Natural killer cell treated with Interleukin-12 subunit alpha and Interleukin-12 subunit beta and Interleukin-15 and Interleukin-18, amount 100 ng/mL, for 72 hours (primary cell): ENCODE results near the gene CLDND1. TPM values are rescaled to one million over a fixed set of nuclear protein-coding genes. Genes with fewer than 3 reads are reported as not detected.

Experiments
- ATAC-seq, 2 donors: fragments of 150-1000 bp; cut with Tn5 transposase in 1 of 2; sonication (Bioruptor Pico), chemical (Tn5 transposase) in 1 of 2; 2 replicates each; pipeline ENCODE4 v1.10.0; 2021
- DNase-seq: peaks from one replicate; pipeline ENCODE4 v3.0.0; 2022; ENCODE audit warnings: low spot score
- H3K27ac Mint-ChIP-seq, 2 donors: 1 replicate in 1 of 2; 2 replicates in 1 of 2; pipeline ENCODE4 v1.8.0; 2022; ENCODE audit warnings: mixed read lengths in 2 of 2, mild to moderate bottlenecking in 1 of 2, moderate library complexity in 1 of 2
- H3K27me3 Mint-ChIP-seq, 2 donors: 1 replicate in 1 of 2; 2 replicates in 1 of 2; pipeline ENCODE4 v1.8.0; 2022; ENCODE audit warnings: mixed read lengths in 2 of 2
- H3K36me3 Mint-ChIP-seq: one replicate; pipeline ENCODE4 v1.8.0; 2022; ENCODE audit warnings: mixed read lengths
- H3K4me1 Mint-ChIP-seq, 2 donors: 1 replicate in 1 of 2; 2 replicates in 1 of 2; pipeline ENCODE4 v1.8.0; 2022; ENCODE audit warnings: low read depth in 2 of 2, mixed read lengths in 2 of 2, mild to moderate bottlenecking in 1 of 2
- H3K4me3 Mint-ChIP-seq: one replicate; pipeline ENCODE4 v1.8.0; 2022; ENCODE audit warnings: mixed read lengths
- H3K9me3 Mint-ChIP-seq: 2 replicates; pipeline ENCODE4 v1.8.0; 2022; ENCODE audit warnings: mixed read lengths
- total RNA-seq, 2 donors: library from RNA; stranded (reverse); gene quantifications; one replicate each; pipeline ENCODE4 v1.2.3, GENCODE V29; 2022

The CLDND1 gene
- total RNA-seq, 2 donors from 2014 or later: 352 to 548 TPM

DNA sequence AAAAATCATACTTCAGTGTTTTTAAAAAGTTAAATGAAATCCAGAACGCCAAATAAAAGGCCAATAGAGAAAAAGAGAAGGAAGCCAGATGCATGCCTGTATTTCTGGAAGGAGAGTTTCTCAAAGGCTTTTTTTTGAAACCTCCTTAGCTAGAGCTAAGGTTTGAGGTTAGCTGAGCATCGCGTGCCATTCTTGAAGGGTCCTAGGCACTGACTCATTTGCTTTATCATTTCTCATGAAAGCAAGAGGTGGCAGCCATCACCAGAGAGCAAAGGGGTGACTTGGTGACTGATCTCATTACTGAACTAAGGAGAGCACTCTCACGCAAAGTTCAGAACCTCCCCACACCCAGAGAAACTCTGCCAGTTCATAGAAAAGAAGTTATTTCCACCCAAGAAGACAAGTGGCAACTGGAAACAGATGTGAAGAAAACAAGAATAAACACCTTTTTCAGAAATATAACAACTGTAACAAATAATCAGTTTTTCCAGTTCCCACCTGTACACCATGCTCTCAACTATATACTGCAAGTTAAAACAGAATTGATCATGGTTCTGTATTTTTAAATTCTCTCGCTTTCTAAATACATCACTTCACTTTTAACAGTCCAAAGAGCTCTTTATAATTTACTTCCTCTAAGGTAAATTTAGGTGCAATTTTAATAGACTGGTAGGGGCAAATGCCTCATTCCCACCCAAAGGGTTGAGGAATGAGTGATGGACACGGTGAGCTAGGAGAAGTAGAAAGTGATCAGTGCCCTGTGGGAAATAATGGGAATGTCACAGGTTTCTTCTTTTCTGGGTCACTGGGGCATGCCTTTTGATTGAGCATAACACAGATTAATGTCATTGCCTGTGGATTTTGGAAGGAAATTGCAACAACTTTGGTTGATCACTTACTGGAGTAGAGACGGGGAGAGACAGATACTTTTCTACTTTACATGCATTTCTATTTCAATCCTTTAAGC is 33.7 kb upstream of the CLDND1 start:
- Mint-ChIP-seq H3K27me3 (no peaks in the 10 kb centered on the region), H3K36me3 (peaks cover 25% of the 10 kb centered on the region), H3K4me3 (peak overlapping the region; percentile 90), H3K27ac (peak overlapping the region; percentile 98 to 100), H3K9me3 (no peaks in the 10 kb centered on the region), H3K4me1 (peaks cover 74 to 83% of the 10 kb centered on the region in 2 donors)
- ATAC-seq (peak; percentile 86 to 90), DNase-seq (peak; percentile 80)

DNA sequence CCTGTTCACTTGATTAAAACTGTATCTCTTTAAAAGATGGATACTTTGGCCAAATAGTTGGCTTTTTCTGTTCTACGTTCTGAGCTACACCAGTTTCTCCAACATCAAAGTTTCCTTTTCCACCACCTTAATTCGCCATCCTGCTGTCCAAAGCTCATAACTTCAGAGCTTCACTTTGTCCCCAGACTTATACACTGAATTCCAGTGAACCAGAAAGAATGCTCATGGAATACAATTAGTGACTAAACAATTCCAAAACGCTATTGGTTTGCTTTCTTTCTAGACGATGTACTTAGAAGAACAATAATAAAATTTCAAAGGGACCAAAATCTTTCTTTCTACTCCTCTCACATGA is 32.3 kb upstream of the CLDND1 start:
- Mint-ChIP-seq H3K4me3 (peak overlapping the region; percentile 90), H3K4me1 (peaks cover 77 to 87% of the 10 kb centered on the region in 2 donors), H3K9me3 (no peaks in the 10 kb centered on the region), H3K27me3 (no peaks in the 10 kb centered on the region), H3K36me3 (peaks cover 21% of the 10 kb centered on the region), H3K27ac (peak overlapping the region; percentile 98 to 100)
- DNase-seq (no peak), ATAC-seq (no peak)

GRCh38 chr3:98554580-98554979 is 31.9 kb upstream of the CLDND1 start:
- peak overlapping the region; percentile 90 for H3K4me3 Mint-ChIP-seq

DNA sequence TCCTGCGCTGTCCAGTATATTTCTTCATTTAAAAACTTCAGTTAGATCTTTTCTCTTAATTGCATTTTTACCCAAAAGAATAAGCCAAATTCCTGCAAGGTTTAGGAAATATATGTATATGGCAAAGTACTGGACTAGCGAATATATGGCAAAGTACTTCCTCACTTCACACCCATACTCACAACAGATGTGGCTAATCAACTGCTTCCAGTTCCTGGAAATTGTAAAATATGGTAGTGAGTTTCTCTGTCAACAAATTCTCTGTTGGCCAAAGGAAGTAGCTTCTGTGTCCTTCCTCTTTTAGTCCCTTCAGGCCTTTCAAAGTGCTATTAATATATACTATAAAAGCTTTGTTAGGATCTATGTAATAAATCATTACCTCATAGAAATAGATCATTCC is 31.1 kb upstream of the CLDND1 start:
- no peak for DNase-seq
- peaks cover 76 to 83% of the 10 kb centered on the region in 2 donors for H3K4me1 Mint-ChIP-seq
- H3K27me3 Mint-ChIP-seq: no peaks in the 10 kb centered on the region
- ATAC-seq: no peak
- peak overlapping the region; percentile 90 for H3K4me3 Mint-ChIP-seq
- peaks cover 15% of the 10 kb centered on the region for H3K36me3 Mint-ChIP-seq
- no peaks in the 10 kb centered on the region for H3K9me3 Mint-ChIP-seq
- H3K27ac Mint-ChIP-seq: peak overlapping the region; percentile 98 to 100

More at GRCh38 chr3:98554580-98554979, 31.9 kb upstream of the CLDND1 start:
- no peak for ATAC-seq
- peak overlapping the region; percentile 98 to 100 for H3K27ac Mint-ChIP-seq
- DNase-seq: no peak
- no peaks in the 10 kb centered on the region for H3K9me3 Mint-ChIP-seq
- peaks cover 18% of the 10 kb centered on the region for H3K36me3 Mint-ChIP-seq
- no peaks in the 10 kb centered on the region for H3K27me3 Mint-ChIP-seq
- H3K4me1 Mint-ChIP-seq: peaks cover 78 to 89% of the 10 kb centered on the region in 2 donors

- no peaks in the 10 kb centered on the region for H3K27me3 Mint-ChIP-seq
- ATAC-seq (no peak), DNase-seq (no peak)
- H3K9me3 Mint-ChIP-seq: no peaks in the 10 kb centered on the region
- peak overlapping the region; percentile 90 for H3K4me3 Mint-ChIP-seq
- peaks cover 74 to 80% of the 10 kb centered on the region in 2 donors for H3K4me1 Mint-ChIP-seq
- peak overlapping the region; percentile 98 to 100 for H3K27ac Mint-ChIP-seq
- H3K36me3 Mint-ChIP-seq: peaks cover 15% of the 10 kb centered on the region
These were observed 30.4 kb upstream of the CLDND1 start for GRCh38 chr3:98553021-98553563.

- H3K4me3 Mint-ChIP-seq: peak overlapping the region; percentile 90
These were observed 29.7 kb upstream of the CLDND1 start for GRCh38 chr3:98552232-98553020.

GRCh38 chr3:98551754-98552153 is 29.1 kb upstream of the CLDND1 start:
- Mint-ChIP-seq H3K9me3 (no peaks in the 10 kb centered on the region), H3K4me1 (peaks cover 63 to 67% of the 10 kb centered on the region in 2 donors), H3K27ac (peak overlapping the region; percentile 98 to 100), H3K4me3 (peak overlapping the region; percentile 90), H3K36me3 (peaks cover 15% of the 10 kb centered on the region), H3K27me3 (no peaks in the 10 kb centered on the region)
- ATAC-seq (peak in 1 of 2 donors; percentile 2), DNase-seq (no peak)

More at GRCh38 chr3:98552232-98553020, 29.7 kb upstream of the CLDND1 start:
- peaks cover 15% of the 10 kb centered on the region for H3K36me3 Mint-ChIP-seq
- no peaks in the 10 kb centered on the region for H3K27me3 Mint-ChIP-seq
- no peak for DNase-seq
- H3K4me1 Mint-ChIP-seq: peaks cover 69 to 74% of the 10 kb centered on the region in 2 donors
- ATAC-seq: no peak
- H3K27ac Mint-ChIP-seq: peak overlapping the region; percentile 98 to 100
- H3K9me3 Mint-ChIP-seq: no peaks in the 10 kb centered on the region

DNA sequence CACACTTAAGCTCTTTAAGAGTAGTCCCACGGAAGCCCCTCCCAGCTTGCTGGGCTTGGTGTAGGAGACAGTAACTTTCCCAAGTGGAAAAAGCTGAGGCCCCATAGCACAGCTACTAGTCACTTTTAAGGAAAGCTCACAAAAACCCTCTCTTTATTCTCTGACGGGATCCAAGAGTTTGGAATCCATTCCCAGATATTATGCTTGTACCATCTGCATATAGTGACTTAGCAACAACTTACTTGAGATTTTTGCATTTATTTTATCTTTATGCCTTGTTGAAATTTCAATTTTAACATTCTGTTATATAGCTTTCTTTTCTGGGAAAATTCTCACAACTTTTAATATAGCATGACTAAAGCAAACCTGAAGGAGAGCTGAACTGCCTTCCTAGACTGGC is 28.5 kb upstream of the CLDND1 start:
- H3K36me3 Mint-ChIP-seq: peaks cover 15% of the 10 kb centered on the region
- H3K4me3 Mint-ChIP-seq: peak overlapping the region; percentile 90
- H3K27ac Mint-ChIP-seq: peak overlapping the region; percentile 98 to 100
- ATAC-seq (no peak), DNase-seq (no peak)
- H3K27me3 Mint-ChIP-seq: no peaks in the 10 kb centered on the region
- peaks cover 58 to 65% of the 10 kb centered on the region in 2 donors for H3K4me1 Mint-ChIP-seq
- H3K9me3 Mint-ChIP-seq: no peaks in the 10 kb centered on the region

DNA sequence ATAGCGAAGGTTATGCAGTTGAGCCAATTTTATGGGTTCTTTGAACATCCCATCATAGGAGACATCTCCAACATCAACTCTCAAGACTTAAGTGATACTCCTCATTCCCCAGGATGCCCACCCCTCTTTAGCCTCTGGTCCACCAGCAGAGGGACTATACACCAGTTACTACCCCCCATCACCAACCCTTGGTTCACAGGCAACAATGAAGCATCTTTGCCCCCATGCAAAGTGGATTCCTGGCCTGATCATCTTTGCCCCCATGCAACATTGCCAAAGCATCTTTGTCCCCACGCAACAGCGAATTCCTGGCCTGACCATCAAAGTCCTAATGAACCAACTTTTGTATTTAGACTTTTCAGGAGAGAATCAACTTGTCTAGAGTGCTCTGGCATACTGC is 28.1 kb upstream of the CLDND1 start:
- ATAC-seq (no peak), DNase-seq (no peak)
- Mint-ChIP-seq H3K36me3 (peaks cover 15% of the 10 kb centered on the region), H3K4me1 (peaks cover 54 to 65% of the 10 kb centered on the region in 2 donors), H3K4me3 (peak overlapping the region; percentile 90), H3K9me3 (no peaks in the 10 kb centered on the region), H3K27me3 (no peaks in the 10 kb centered on the region), H3K27ac (peak overlapping the region; percentile 98 to 100)

- ATAC-seq (no peak), DNase-seq (no peak)
- Mint-ChIP-seq H3K4me3 (peak overlapping the region; percentile 39), H3K9me3 (no peaks in the 10 kb centered on the region), H3K4me1 (peaks cover 40 to 60% of the 10 kb centered on the region in 2 donors), H3K27ac (peak overlapping the region; percentile 98 to 100), H3K27me3 (no peaks in the 10 kb centered on the region), H3K36me3 (peaks cover 15% of the 10 kb centered on the region)
These were observed 25.8 kb upstream of the CLDND1 start for GRCh38 chr3:98548544-98548943.

GRCh38 chr3:98545940-98546339 is 23.2 kb upstream of the CLDND1 start:
- DNase-seq: no peak
- Mint-ChIP-seq H3K4me1 (peaks cover 24 to 57% of the 10 kb centered on the region in 2 donors), H3K27me3 (no peaks in the 10 kb centered on the region)

DNA sequence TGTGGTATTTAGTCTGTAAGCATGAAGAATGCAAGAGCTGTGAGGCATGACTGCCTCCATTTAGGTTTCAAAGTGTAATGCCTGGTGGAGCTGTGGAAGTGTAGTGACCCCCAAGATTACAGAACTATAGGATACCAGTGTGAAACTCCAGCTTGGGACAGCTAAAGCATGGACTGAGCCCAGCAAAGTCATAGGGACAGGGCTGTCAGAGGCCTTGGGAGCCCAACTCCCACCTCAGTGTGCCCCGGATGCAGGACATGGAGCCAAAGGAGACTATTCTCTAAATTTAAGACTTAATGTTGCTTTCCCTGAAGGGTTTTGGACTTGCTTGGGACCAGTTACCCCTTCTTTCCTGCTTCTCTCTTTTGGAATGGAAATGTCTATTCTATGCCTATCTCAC is 19.9 kb upstream of the CLDND1 start:
- Mint-ChIP-seq H3K27me3 (no peaks in the 10 kb centered on the region), H3K4me3 (peak overlapping the region; percentile 3), H3K9me3 (no peaks in the 10 kb centered on the region), H3K36me3 (no peaks in the 10 kb centered on the region), H3K4me1 (peaks cover 18 to 59% of the 10 kb centered on the region in 2 donors), H3K27ac (peak overlapping the region; percentile 42 to 55)
- ATAC-seq (no peak), DNase-seq (no peak)

More at GRCh38 chr3:98545940-98546339, 23.2 kb upstream of the CLDND1 start:
- Mint-ChIP-seq H3K9me3 (no peaks in the 10 kb centered on the region), H3K4me3 (peak overlapping the region; percentile 69), H3K36me3 (no peaks in the 10 kb centered on the region), H3K27ac (peak overlapping the region; percentile 77 to 81)
- peak in 1 of 2 donors; percentile 59 for ATAC-seq

GRCh38 chr3:98541695-98542094 is 19.0 kb upstream of the CLDND1 start:
- Mint-ChIP-seq H3K36me3 (no peaks in the 10 kb centered on the region), H3K4me1 (peaks cover 18 to 66% of the 10 kb centered on the region in 2 donors), H3K27ac (peak overlapping the region in 1 of 2 donors; percentile 55), H3K4me3 (peak overlapping the region; percentile 71), H3K9me3 (no peaks in the 10 kb centered on the region), H3K27me3 (no peaks in the 10 kb centered on the region)
- ATAC-seq: peak in 1 of 2 donors; percentile 39
- DNase-seq: no peak
